Hepatocyte (in vitro differentiated cells): ENCODE measurements around the gene CDH4. TPM values are rescaled to one million over a fixed set of nuclear protein-coding genes. Genes with fewer than 3 reads are reported as not detected.

Experiments
- DNase-seq: peaks from one replicate; pipeline ENCODE4 v3.0.0-alpha.2; 2016; ENCODE audit warnings: low spot score
- H2AFZ ChIP-seq: fragments of 200-600 bp; sonication (generic); 2 replicates; pipeline ENCODE4 v1.6.0; 2016; ENCODE audit warnings: antibody characterized with exemption, mild to moderate bottlenecking
- H3K27ac ChIP-seq: fragments of 200-600 bp; sonication (generic); 2 replicates; pipeline ENCODE4 v1.5.1; 2016; ENCODE audit warnings: mild to moderate bottlenecking
- H3K27me3 ChIP-seq: fragments of 200-600 bp; sonication (generic); 2 replicates; pipeline ENCODE4 v1.6.1; 2016
- H3K36me3 ChIP-seq: fragments of 200-600 bp; sonication (generic); replicated peaks from 2 replicates; pipeline ENCODE4 v1.5.1; 2016; ENCODE audit warnings: low read depth; ENCODE audit not compliant: insufficient read depth
- H3K4me1 ChIP-seq: fragments of 200-600 bp; sonication (generic); 2 replicates; pipeline ENCODE4 v1.5.1; 2016; ENCODE audit warnings: mild to moderate bottlenecking, moderate library complexity; ENCODE audit not compliant: insufficient read depth
- H3K4me2 ChIP-seq: fragments of 200-600 bp; sonication (generic); 2 replicates; pipeline ENCODE4 v1.6.0; 2016
- H3K4me3 ChIP-seq: fragments of 200-600 bp; sonication (generic); 2 replicates; pipeline ENCODE4 v1.5.1; 2016; ENCODE audit warnings: mild to moderate bottlenecking
- H3K79me2 ChIP-seq: fragments of 200-600 bp; sonication (generic); 2 replicates; pipeline ENCODE4 v1.6.0; 2017; ENCODE audit warnings: mild to moderate bottlenecking
- H3K9me2 ChIP-seq: fragments of 200-600 bp; sonication (generic); replicated peaks from 2 replicates; pipeline ENCODE4 v1.6.0; 2017; ENCODE audit warnings: mild to moderate bottlenecking; ENCODE audit not compliant: insufficient read depth
- H3K9me3 ChIP-seq: fragments of 200-600 bp; sonication (generic); 2 replicates; pipeline ENCODE4 v1.5.1; 2016; ENCODE audit warnings: low read depth, mild to moderate bottlenecking
- H4K20me1 ChIP-seq: fragments of 200-600 bp; sonication (generic); 2 replicates; pipeline ENCODE4 v1.6.0; 2016; ENCODE audit warnings: mild to moderate bottlenecking; ENCODE audit not compliant: insufficient read depth, poor library complexity, severe bottlenecking
- CTCF ChIP-seq: fragments of 200-600 bp; sonication (generic); IDR thresholded peaks from 2 replicates; pipeline ENCODE4 v1.5.1; 2016; ENCODE audit warnings: antibody characterized with exemption, mild to moderate bottlenecking; ENCODE audit not compliant: poor library complexity
- EZH2 ChIP-seq: fragments of 200-600 bp; sonication (generic); IDR thresholded peaks from 2 replicates; pipeline ENCODE4 v1.6.1; 2016; ENCODE audit warnings: antibody characterized with exemption, mild to moderate bottlenecking, borderline replicate concordance
- EZH2phosphoT487 ChIP-seq: fragments of 200-600 bp; sonication (generic); IDR thresholded peaks from one replicate; pipeline ENCODE4 v1.6.1; 2018; ENCODE audit warnings: antibody characterized with exemption, mild to moderate bottlenecking, low read depth, moderate library complexity; ENCODE audit not compliant: unreplicated experiment, severe bottlenecking
- WGBS: methylation state at CpG from one replicate; pipeline ENCODE4 v1.1.6; 2016; ENCODE audit warnings: low lambda C conversion rate; ENCODE audit errors: missing lambda C conversion rate; 5-methylcytosine and 5-hydroxymethylcytosine counted together
- polyA plus RNA-seq: library from polyadenylated mRNA; unstranded; fragments of >200 nt; fragmentation: Nextera tagmentation; extraction: Ambion mirVana; gene quantifications from 2 replicates; pipeline ENCODE4 v1.2.1, GENCODE V29; 2016
- total RNA-seq: library from RNA; depleted of rRNA; stranded (reverse); fragments of >200 nt; gene quantifications from 2 replicates; pipeline ENCODE4 v1.2.3, GENCODE V29; 2014

CDH4 gene
- total and polyA plus RNA-seq, 2 experiments from 2014 or later: 0.53 to 0.73 TPM

- no peaks in the 10 kb centered on the region for H3K9me3 ChIP-seq
- H3K9me2 ChIP-seq: no peaks in the 10 kb centered on the region
- TF ChIP-seq EZH2phosphoT487 (no peak), EZH2 (no peak), CTCF (no peak)
- no peak overlapping the region for H3K27ac ChIP-seq
- no peak overlapping the region for H3K4me3 ChIP-seq
- peaks cover 4% of the 10 kb centered on the region for H3K4me1 ChIP-seq
- no peaks in the 10 kb centered on the region for H3K36me3 ChIP-seq
- no peak for DNase-seq
- H4K20me1 ChIP-seq: no peaks in the 10 kb centered on the region
- WGBS: 88% methylated on average over 9 of the region's 9 CpGs
- H2AFZ ChIP-seq: no peak overlapping the region
- H3K4me2 ChIP-seq: no peak overlapping the region
- H3K79me2 ChIP-seq: no peaks in the 10 kb centered on the region
- no peaks in the 10 kb centered on the region for H3K27me3 ChIP-seq
These were observed 549.0 kb downstream of the CDH4 start for GRCh38 chr20:61801065-61801360.

GRCh38 chr20:61801428-61801827, 549.4 kb downstream of the CDH4 start:
- no peak overlapping the region for H3K27ac ChIP-seq
- TF ChIP-seq EZH2phosphoT487 (no peak), CTCF (no peak), EZH2 (no peak)
- H3K4me3 ChIP-seq: no peak overlapping the region
- 82% methylated on average over 4 of the region's 4 CpGs for WGBS
- H3K9me3 ChIP-seq: no peaks in the 10 kb centered on the region
- H3K9me2 ChIP-seq: no peaks in the 10 kb centered on the region
- H3K36me3 ChIP-seq: no peaks in the 10 kb centered on the region
- H3K4me1 ChIP-seq: peaks cover 4% of the 10 kb centered on the region
- no peak for DNase-seq
- H2AFZ ChIP-seq: no peak overlapping the region
- H3K79me2 ChIP-seq: no peaks in the 10 kb centered on the region
- no peak overlapping the region for H3K4me2 ChIP-seq
- no peaks in the 10 kb centered on the region for H3K27me3 ChIP-seq
- no peaks in the 10 kb centered on the region for H4K20me1 ChIP-seq

- H3K4me1 ChIP-seq: peaks cover 4% of the 10 kb centered on the region
- no peaks in the 10 kb centered on the region for H3K9me3 ChIP-seq
- H4K20me1 ChIP-seq: no peaks in the 10 kb centered on the region
- H2AFZ ChIP-seq: no peak overlapping the region
- H3K9me2 ChIP-seq: no peaks in the 10 kb centered on the region
- H3K27ac ChIP-seq: no peak overlapping the region
- H3K4me2 ChIP-seq: no peak overlapping the region
- H3K79me2 ChIP-seq: no peaks in the 10 kb centered on the region
- DNase-seq: no peak
- H3K27me3 ChIP-seq: no peaks in the 10 kb centered on the region
- no peaks in the 10 kb centered on the region for H3K36me3 ChIP-seq
- TF ChIP-seq EZH2 (no peak), EZH2phosphoT487 (no peak), CTCF (no peak)
- no peak overlapping the region for H3K4me3 ChIP-seq
- WGBS: 84% methylated on average over 10 of the region's 10 CpGs
These were observed 549.9 kb downstream of the CDH4 start for GRCh38 chr20:61801857-61802442.
